Anterior cingulate cortex (tissue), 58 donors: ENCODE measurements around the gene KCNK1.
"Not testable (repeated sequence)": the region's sequence is repeated elsewhere in the genome, so short reads cannot be mapped to it uniquely, and the experiment has no call there.

Experiments used
- DNase-seq, 58 donors: peaks; one replicate each; lab custom pipeline; 2025; lab: John Stamatoyannopoulos, UW

Gene KCNK1

GRCh38 chr1:233607252-233608119 is 6.4 kb upstream of the KCNK1 start:
- no peak for DNase-seq

DNA sequence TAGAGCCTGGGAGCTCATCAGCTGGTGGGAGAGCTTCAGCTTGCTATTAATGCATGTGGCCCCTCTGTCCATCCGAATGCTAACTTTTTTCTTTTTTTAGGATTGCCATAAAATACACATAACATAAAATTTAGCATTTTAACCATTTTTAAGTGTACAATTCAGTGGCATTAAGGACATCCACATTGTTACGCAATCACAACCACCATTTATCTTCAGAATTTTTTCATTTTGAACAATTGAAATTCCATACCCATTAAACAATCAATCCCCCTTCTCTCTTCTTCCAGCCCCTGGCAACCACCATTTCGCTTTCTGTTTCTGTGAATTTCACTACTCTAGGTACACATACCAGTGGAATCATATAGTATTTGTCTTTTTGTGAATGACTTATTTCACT is 4.9 kb upstream of the KCNK1 start:
- DNase-seq: no peak

DNA sequence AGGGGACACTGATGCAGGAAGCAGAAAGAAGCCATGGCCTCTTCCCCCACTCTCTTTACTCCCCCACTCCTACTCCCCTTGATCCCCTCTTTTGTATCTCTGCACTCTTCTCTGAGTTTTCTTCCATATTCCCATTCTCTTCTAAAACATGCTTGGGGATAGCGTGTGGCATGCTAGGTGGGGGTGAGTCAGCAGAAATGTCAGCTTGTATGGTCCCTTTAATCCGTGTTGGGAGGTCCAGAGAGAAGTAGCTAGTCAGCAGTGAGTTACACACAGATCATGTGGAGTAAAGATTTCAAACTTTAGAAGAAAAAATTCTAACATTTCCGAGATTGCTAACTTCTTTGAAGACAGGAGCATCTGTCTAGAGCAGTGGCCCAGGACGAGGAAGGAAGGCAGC is 4.0 kb upstream of the KCNK1 start:
- DNase-seq: no peak

- no peak for DNase-seq
Observed at GRCh38 chr1:233610628-233611027, 3.3 kb upstream of the KCNK1 start.

DNA sequence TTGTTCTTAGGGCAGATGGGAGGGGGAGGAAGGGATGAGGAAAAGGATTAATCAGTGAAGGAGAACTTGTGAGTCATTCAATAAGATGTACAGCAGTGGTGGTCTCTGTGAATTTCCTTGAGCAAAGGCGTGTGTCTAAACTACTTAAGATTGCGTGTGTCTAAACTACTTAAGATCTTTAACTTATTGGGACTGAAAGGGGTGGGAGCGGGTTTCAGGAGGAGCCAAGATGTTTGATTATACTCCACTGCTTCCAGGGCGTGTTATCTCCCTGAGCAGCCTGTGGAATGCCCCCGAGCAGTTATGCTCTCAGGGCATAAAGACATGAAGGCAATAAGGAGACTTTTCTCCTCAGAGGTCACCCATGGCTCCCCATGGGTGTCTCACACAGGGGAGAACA is 2.5 kb upstream of the KCNK1 start:
- not testable (repeated sequence) for DNase-seq

DNA sequence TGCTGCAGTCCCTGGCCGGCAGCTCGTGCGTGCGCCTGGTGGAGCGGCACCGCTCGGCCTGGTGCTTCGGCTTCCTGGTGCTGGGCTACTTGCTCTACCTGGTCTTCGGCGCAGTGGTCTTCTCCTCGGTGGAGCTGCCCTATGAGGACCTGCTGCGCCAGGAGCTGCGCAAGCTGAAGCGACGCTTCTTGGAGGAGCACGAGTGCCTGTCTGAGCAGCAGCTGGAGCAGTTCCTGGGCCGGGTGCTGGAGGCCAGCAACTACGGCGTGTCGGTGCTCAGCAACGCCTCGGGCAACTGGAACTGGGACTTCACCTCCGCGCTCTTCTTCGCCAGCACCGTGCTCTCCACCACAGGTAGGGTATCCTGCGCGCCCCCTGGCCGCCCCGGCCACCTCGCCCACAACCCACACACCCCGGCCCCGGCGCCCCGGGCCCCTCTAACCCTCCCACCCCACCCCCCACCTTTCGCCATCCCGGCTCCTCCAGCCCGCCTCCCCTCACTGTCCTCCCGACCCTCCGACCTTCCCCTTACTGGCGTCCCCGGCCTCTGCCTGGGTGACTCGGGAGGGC is 352 bp downstream of the KCNK1 start:
- peak in 19 of 58 donors; percentile 12 to 76 (median 53) for DNase-seq

GRCh38 chr1:233614743-233615521 is 1.0 kb downstream of the KCNK1 start:
- peak in 4 of 58 donors; percentile 5 to 12 (median 9) for DNase-seq

GRCh38 chr1:233615571-233615970 is 1.7 kb downstream of the KCNK1 start:
- no peak for DNase-seq

GRCh38 chr1:233617025-233617424 is 3.1 kb downstream of the KCNK1 start:
- DNase-seq: no peak

GRCh38 chr1:233619414-233619813 is 5.5 kb downstream of the KCNK1 start:
- not testable (repeated sequence) for DNase-seq

- DNase-seq: no peak
Observed at GRCh38 chr1:233620065-233620464, 6.2 kb downstream of the KCNK1 start.

DNA sequence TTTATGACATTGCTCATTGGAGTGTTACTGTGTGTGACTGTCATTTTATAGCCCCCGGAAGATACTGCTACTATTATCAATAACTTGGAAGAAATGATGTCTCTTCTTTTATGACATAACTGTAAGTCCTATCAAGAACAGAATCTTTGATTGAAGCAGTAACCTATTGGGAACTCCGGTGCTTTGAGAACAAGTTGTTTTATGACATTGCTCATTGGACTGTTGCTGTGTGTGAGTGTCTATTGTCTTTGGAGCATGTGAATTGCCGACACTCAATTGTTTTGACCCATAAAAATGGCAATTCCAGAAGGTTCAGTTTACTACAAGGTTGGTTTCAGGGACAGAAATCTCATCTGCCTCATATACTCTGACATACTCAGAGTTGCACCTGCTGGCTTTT is 8.0 kb downstream of the KCNK1 start:
- DNase-seq: no peak

GRCh38 chr1:233624289-233624688 is 10.4 kb downstream of the KCNK1 start:
- no peak for DNase-seq

DNA sequence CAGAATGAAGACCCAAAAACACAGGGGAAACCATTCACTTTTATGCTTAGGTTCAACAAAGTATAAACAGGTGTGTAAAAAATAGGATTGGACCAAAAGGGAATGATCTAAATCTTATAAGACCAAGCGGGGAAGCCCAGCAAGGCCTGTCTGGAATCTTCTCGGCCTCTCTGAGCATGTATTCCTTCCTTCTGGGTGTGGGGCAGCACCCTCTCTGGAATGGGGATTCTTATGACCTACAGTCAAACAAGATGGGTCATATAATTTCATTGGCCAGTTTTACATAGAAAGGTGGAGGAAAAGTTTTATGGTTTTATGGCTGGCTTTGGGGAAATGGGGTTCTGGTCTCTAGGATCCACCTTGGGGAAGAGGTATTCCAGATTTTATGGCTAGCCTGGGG is 11.2 kb downstream of the KCNK1 start:
- DNase-seq: no peak

- DNase-seq: no peak
Observed at GRCh38 chr1:233625510-233625981, 11.6 kb downstream of the KCNK1 start.

DNA sequence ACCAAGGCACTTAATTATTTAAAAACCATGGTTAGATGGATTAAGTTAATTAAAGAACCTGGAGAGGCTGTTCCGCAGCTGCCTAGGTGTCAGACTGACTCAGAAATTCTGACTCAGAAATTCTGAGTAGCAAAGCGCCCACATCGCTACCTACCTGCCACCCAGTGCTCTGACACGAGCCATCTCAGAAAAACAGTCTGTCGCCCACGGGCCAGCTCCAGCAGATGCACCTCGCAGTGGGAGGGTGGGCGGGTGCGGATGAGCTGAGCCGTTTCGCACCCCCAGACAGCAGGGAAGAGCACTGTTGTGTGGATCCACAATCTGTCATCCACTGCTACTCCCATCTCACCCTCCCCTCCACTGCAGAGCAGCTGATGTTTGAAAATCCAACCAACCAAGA is 13.5 kb downstream of the KCNK1 start:
- peak in 36 of 58 donors; percentile 16 to 85 (median 44) for DNase-seq

- DNase-seq: no peak
Observed at GRCh38 chr1:233627823-233628222, 13.9 kb downstream of the KCNK1 start.

GRCh38 chr1:233629305-233629935 is 15.5 kb downstream of the KCNK1 start:
- peak in 6 of 58 donors; percentile 23 to 56 (median 29) for DNase-seq

GRCh38 chr1:233631810-233632405 is 18.0 kb downstream of the KCNK1 start:
- DNase-seq: no peak

GRCh38 chr1:233632436-233632835 is 18.5 kb downstream of the KCNK1 start:
- DNase-seq: no peak
